T-helper 1 cell treated with Interleukin-12 subunit alpha and Interleukin-12 subunit beta and Interleukin-4 antibody, amounts not matched to agents 30 ng/mL and 1 ng/mL, for 36 hours (primary cell): ENCODE results near the gene TRIM68. TPM values are rescaled to one million over a fixed set of nuclear protein-coding genes. Genes with fewer than 3 reads are reported as not detected.

Experiments used
- intact Hi-C: fragments of 100-400 bp; cut with micrococcal nuclease; formaldehyde crosslinking; loops from one replicate; pipeline ENCODE4 v1.15.1; 2024
- total RNA-seq: library from RNA; stranded (reverse); gene quantifications from 2 replicates; pipeline ENCODE4 v1.2.3, GENCODE V29; 2022

Gene TRIM68, protein sequence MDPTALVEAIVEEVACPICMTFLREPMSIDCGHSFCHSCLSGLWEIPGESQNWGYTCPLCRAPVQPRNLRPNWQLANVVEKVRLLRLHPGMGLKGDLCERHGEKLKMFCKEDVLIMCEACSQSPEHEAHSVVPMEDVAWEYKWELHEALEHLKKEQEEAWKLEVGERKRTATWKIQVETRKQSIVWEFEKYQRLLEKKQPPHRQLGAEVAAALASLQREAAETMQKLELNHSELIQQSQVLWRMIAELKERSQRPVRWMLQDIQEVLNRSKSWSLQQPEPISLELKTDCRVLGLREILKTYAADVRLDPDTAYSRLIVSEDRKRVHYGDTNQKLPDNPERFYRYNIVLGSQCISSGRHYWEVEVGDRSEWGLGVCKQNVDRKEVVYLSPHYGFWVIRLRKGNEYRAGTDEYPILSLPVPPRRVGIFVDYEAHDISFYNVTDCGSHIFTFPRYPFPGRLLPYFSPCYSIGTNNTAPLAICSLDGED
- total RNA-seq, result 11.0 and 11.8 TPM in 2 replicates

DNA sequence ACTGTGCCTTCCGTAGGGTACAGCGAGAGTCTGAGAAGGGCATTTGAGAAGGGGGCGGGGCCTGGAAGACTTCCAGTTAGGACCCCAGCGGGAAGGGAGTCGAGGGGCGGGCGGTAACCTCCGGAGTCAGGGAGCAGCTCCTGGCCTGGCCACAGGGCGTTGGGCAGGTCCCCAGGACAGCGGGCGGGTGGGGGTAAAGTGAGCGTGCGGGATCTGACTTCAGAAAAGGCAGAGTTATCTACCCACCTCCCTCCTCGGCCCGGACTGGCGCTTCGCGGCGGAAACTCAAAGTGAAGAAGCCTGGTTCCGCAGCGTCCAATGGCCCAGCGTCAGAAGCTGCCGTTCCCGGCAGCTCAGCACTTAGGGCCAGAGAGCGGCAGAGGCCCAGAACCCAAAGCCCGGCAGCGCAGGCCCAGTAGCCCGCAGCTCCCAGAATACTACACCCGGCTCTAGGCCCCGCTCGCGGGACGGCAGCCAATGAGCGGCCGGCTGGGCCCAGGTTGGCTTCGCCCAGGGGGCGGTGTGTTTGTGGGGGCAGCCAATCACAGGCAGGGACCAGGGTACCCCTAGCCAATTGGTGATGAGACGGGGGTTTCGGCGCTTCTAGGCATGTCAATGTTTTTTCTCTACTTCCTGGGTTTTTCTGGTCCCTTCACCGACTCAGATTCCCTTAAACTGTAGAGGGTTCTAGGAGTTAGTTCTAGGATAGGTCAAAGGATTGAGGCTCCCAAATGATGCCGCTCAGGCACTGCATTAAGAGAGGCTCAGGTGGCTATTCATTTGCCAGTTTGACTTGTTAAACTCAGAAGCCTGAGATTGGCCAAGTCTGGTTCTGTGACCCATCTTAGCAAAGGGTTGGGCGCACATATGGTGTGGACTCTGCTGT, at the start of gene TRIM68:
Gene TRIM68, minus strand, starts transcription at position 451 of the 886 bp plus-strand sequence. CDS start 2,727 bp downstream, outside the sequence.
- intact Hi-C loops, result loop anchor here (1.0 to 5.0 kb wide), 11 partner anchors 29 to 1627 kb away; partner anchors contain the start of genes FHIP1B, OR51D1, RHOG and STIM1

DNA sequence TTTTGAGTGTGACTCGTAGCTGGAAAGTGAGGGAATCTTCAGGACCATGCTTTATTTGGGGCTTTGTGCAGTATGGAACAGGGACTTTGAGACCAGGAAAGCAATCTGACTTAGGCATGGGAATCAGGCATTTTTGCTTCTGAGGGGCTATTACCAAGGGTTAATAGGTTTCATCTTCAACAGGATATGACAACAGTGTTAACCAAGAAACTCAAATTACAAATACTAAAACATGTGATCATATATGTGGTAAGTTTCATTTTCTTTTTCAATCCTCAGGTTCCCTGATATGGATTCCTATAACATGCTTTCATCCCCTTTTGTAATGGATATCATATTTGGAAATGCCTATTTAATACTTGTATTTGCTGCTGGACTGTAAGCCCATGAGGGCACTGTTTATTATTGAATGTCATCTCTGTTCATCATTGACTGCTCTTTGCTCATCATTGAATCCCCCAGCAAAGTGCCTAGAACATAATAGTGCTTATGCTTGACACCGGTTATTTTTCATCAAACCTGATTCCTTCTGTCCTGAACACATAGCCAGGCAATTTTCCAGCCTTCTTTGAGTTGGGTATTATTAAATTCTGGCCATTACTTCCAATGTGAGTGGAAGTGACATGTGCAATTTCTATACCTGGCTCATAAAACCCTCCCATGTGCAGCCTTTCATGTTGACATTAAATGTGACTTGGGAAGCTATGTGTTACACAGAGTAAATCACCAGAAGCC, 46.8 kb upstream of the TRIM68 start:
- intact Hi-C loops, result no loop called here

DNA sequence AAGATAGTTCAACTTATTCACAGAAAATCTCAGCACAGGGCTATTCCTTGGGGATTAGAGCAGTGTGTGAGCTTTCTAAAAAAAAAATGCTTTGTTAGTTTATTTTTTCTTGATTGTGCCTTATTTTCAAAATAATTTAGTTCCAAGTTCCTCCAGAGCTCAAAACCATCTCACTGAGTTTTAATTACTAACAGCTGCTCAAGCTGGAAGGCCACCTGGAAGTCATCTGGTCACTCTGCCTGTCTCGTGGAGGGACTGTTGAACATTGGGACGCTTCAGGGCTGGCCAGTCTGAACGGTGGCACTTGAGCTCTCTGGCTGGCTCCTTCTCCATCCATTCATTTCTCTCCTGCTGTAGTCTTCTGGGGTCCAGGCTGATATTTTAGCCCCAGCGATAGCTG, 39.7 kb upstream of the TRIM68 start:
- intact Hi-C loops, result no loop called here

DNA sequence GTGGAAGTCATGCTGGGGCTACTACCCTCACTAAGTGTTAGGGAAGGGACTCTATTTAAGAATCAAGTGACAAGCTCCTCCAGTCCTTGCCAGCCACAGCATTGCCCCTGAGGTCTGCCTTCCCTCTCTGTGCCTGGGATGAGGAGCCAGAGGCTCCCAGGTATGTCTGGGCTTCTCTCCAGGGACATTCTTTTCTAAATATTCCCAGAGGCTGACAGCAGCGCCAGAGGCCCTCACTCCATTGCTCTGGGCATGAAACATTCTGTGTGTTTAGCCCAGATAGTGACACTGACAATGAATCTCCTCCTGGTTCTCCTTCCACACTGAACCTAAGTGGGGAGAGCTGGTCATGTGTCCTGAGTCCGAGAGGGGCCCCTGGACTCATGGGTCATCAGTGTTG, 37.9 kb upstream of the TRIM68 start:
- intact Hi-C loops, result no loop called here

DNA sequence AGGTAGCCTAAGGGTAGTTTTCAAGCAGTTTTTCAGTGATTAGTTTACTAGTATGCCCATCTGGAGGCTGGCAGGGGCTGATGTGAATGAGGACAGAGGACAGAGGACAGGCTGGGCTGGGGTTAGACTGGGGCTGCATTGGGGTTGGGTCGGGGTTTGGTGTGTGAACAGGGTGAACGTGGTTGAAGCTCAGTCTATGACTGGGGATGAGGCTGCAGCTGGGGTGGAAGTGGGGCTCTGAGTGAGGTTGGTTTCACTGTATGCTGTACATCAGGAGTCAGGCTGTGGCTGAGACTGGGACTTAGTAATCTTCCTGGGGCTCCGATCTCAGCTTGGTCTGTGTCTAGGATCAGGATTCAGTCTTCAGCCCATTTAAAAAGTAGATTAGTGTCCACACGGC, 36.2 kb upstream of the TRIM68 start:
- intact Hi-C loops, result no loop called here

DNA sequence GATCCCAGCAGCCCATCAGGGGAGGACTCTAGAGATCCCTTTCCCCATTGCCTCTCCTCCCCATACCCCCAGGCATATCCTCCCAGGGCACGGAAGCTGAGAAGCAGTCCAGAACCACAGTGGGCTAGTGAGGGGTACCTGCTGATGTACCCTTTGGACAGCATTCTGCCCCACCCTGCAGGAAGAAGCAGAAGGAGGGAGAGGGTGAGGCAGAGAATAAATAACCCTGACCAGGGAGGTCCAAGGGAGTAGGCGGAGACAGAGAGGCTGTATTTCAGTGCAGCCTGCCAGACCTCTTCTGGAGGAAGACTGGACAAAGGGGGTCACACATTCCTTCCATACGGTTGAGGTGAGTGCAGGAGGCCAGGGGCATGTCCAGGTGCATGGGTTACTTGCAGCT, 35.7 kb upstream of the TRIM68 start, which contains the start of gene OR51E1:
Gene OR51E1, plus strand, starts transcription at position 301 of the 400 bp plus-strand sequence. CDS start 8,545 bp downstream, outside the sequence.
- intact Hi-C loops, result no loop called here

DNA sequence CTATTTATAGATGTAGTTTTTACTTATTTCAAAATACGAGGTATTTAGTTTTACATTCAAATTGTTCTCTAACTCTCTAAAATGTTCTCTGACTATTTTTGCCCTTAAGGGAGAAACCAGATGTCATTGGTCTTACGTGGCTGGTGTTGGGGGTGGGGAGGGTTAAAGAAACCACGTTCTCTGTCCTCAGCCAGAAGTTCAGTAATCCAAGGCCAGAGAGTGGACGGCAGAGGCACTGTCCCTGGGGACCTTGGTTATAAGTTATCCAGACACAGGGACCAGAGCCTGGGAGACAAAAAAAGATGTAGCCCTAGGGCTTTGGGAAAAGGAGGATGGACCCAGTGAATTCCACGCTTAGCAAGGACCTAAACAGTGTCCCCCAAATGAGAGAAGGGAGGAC, 35.0 kb upstream of the TRIM68 start:
- intact Hi-C loops, result no loop called here

DNA sequence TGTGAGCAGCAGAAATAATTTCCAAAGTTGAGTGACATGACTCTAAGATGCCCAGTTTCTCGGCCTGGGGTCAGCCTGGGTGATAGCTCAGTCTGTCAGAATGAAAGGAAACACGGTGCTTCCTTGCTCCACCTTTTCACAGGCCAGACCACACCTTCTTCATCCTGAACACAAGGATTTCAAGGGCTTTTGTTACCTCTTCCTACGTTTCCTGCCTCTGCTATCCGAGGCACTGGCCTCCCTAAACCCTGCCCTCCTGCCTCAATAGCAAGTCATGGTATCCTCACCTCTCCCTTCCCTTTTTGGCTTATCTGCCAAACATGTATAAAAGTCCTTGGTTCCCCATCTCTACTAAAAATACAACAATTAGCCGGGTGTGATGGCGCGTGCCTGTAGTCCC, 34.0 kb upstream of the TRIM68 start:
- intact Hi-C loops, result no loop called here

DNA sequence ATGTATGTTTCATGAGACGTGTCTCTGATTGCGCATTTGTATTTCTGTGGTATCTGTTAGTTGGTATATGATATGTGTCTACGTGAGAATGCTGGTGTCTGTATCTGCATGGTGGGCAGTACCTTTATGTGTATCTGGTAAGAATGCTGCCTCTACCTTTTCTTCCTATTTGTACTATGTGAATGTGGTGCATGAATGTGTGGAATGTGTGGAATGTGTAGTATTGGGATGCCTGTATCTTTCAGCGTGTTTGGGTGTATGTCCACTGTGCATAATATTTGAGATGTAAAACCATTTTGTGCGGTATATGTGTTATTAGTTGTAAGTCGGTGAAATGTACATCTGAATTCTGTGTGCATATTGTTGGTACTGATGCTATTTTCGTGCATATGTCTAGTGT, 33.5 kb upstream of the TRIM68 start:
- intact Hi-C loops, result no loop called here

DNA sequence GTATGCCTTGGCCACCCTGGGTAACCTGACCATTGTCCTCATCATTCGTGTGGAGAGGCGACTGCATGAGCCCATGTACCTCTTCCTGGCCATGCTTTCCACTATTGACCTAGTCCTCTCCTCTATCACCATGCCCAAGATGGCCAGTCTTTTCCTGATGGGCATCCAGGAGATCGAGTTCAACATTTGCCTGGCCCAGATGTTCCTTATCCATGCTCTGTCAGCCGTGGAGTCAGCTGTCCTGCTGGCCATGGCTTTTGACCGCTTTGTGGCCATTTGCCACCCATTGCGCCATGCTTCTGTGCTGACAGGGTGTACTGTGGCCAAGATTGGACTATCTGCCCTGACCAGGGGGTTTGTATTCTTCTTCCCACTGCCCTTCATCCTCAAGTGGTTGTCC, 31.9 kb upstream of the TRIM68 start:
- intact Hi-C loops, result loop anchor here (10.0 kb wide), 1 partner anchor 485 kb away; no protein-coding TSS in a partner anchor

DNA sequence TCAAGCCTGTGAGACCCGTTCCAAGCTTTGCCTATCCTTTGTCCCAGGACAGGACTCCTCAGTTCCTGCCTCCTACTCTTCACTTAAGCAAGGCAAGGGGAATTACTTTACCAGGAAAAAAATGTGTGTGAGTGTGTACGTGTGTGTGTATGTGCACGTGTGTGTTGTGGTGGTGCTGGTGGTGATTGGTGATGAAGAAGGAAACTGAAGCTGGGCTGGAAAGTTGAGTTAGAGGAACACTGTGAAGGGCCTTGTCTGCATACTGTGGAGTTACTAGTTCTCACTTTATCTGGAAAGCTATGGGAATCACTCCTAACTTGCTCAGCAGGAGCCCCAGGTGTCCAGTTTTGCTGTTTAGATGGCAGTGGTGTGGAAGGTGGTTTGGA, 29.6 kb upstream of the TRIM68 start:
- intact Hi-C loops, result loop anchor here (1.0 to 10.0 kb wide), 4 partner anchors 29 to 1171 kb away; partner anchors contain the start of genes OR52N2 and TRIM68

DNA sequence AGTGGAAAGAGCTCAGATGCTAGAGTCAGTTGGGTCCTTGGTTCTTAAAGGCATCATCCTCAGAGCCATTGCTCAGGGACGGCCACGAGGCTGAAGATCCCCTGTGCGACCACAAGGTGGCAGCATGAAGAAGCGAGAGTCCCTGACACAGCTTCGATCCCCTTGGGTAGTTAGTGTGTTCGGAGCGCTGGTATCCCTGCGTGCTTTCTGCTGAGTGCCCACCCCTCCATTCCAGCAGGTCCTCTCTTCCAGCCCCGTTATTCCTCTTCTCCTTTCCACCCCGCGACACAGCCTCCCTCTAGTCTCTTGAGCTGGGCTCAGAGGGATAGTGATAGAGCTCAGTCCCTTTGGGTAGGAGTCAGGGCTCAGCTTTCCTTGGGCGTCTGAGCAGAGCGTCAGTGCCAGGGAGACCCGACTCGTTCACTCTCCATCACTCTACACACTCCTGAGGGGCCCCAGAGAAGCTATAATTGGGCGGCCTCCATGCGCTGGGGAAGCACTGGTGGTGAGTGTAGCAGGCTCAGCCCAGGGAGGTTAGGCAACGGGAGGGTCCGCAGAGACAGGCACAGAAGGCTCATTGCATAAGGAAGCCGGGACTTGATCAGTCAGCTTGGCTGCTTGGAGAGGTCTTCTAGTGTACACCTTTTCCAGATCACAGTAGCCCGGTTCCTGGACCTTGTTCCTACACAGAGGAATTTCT, 29.1 kb upstream of the TRIM68 start, which contains the start of gene OR51D1:
Gene OR51D1, plus strand, starts transcription at position 516 of the 700 bp plus-strand sequence. CDS start 2,314 bp downstream, outside the sequence.
- intact Hi-C loops, result loop anchor here (1.0 to 10.0 kb wide), 4 partner anchors 28 to 1171 kb away; partner anchors contain the start of genes OR52N2 and TRIM68

DNA sequence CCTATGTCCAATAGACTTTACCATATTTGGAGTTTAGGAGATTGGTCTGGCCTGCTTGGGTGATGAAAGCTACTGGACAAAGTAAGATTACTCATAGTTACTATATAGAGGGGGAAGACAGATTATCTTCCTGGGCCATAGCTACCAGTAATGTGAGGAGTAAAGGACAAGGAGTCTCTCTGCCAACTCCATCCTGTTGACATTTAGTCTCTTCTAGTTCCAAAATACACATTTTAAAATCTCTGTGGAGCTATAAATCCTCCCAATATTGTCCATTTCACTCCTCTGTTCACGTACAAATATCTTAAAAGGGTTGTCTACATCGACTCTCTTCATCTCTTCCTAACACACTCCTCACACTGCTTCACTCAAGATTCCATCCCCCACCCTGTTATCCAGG, 28.1 kb upstream of the TRIM68 start:
- intact Hi-C loops, result loop anchor here (2.0 to 10.0 kb wide), 2 partner anchors 27 to 489 kb away; partner anchors contain the start of gene TRIM68

DNA sequence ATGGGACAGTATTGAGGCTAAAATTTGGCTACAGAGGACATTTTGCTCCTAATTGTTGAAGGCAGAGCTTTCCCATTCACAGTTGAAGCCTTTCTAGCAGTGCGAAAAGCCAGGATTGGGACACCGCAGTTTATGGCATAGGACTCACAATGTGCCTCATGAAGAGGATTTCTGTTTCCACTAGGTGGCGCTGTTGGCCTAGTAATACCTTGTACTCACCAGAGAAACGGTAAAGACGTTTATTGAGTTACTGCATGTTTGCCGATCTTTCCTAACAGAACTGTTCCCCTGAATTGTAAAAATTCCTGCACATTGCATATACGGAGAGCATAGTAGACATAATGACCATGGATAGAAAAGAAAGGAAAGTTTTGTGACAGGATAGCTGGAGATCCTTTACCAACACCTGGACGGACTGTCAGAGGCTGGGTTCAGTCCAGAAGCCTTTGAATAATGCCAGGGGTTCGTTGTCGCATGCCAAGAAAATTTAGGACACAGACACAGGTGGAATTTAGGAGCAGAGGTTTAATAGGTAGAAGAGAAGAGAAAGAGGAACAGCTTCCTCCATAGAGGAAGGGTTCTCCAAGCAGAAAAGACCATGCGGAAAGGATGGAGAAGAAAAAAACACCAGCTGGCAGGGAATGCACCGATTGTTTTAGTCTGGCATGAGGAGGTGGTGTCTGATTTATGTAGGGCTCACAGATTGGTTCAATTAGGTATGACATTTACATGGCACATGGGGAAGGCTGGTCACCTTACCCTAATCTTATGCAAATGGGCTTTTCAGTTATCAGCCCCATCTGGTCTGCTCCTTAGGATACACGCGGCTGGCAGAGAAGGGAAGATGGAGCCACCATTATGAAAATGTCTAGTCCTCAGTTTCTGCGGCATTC, 18.4 kb upstream of the TRIM68 start:
- intact Hi-C loops, result loop anchor here (1.0 kb wide), 3 partner anchors 378 to 754 kb away; no protein-coding TSS in a partner anchor

DNA sequence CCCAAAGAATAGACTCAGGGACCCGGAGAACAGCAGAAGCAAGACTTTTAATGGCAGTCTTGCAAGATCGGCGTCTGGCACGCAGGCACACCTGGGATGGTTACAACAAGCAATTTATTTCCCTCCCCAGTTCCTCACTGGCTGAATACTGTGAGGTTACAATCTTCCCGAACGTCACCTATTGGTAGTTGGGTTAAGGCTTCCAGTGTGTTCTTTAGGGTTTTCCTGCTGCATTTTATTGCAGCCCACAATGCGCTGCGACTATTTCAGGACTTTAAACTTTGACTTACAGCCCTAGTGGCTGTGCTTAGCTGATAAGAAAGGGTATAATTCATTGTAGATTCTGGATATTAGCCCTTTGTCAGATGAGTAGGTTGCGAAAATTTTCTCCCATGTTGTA, 11.5 kb upstream of the TRIM68 start:
- intact Hi-C loops, result no loop called here

DNA sequence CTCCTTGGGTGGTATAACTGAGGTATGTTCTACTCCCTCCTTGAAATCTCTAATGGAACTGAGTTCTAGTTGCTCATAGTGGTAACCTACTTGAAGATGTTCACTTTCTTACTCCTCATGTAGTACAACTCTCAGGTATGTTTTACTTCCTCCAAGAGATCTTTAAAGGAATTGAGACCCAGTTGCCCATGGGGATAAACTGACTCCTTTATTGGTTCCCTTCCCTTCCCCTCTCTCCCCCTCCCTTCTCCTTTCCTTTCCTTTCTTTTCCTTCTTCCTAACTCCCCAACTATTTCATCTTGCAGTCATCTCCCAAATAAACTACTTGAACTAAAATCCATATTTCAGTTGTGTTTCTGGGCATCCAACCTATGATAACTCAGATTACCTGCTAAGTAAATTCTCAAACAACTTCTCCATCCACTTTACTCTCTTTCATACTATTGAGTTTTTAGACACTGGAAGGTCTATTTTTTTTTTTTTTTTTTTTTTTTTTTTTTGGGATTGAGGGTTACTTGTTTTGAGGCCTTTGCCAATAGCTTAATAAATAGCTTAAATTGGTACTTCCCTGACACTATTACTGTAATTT, 7.9 kb upstream of the TRIM68 start:
- intact Hi-C loops, result no loop called here

DNA sequence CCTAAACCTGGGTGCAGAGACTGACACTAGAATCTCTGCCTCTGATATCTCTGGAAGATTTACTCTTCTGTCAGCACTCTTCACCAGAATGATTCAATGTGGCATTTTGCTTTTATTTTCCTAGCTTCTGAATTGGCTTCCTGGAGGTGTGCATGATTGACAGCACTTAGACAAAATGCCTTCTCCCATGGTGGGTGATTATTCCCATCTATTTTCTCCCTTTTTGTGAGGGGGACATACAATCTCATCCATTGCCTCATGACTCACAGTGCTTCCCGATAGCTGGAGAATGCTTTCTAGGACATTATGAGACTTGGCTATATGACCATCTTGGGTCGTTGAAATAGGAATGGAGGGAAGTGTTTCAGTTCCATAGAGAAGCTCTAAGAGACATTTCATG, 4.0 kb upstream of the TRIM68 start:
- intact Hi-C loops, result no loop called here

DNA sequence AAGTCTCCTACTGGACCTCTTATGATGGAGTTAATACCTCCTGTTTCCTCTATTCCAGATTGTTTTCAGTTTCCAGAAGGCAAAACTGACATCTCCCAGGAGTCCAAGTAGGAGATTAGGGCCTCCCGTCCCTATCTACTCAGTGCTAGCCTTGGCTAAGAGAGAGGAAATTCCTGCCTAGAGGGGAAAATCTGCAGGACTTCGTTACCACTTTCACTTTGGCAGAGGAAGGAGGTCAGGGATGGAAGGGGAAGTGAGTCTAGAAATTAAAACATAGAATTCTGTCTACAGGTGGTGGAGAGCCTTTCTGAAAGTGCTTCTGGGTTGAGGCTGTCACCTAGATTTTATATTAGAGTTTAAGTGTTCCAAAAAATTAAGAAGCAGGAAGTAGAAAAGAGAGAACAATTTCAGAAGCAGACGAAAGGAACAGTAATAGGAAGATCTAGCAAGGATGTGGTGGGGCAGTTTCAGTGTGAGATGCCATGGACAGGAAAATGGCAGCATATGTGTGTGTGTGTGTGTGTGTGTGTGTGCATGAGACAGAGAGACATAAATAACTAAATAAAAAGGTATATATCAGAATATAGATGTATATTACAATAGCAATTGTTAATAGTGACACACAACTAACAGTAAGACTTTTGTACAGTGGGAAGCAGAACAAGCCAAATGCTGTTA, 2.4 kb upstream of the TRIM68 start:
- intact Hi-C loops, result no loop called here
